ENCODE results near the gene TOP2B.

TOP2B gene

GRCh38 chr3:25664812-25665314 is at the start of gene TOP2B:
Gene TOP2B, minus strand, starts transcription at chr3:25664907. Its CDS starts 610 bp downstream, at chr3:25664297.
- DNase-seq, result peak; percentile 93
- H3K4me1 Mint-ChIP-seq, result peaks cover 49% of the 10 kb centered on the region
- peak within 1 kb of the TSS; percentile 95 for H3K4me3 Mint-ChIP-seq
- H3K27ac Mint-ChIP-seq, result peak within 1 kb of the TSS; percentile 95
- H3K27me3 Mint-ChIP-seq, result no peaks in the 10 kb centered on the region
- peaks cover 9% of the 10 kb centered on the region for H3K36me3 Mint-ChIP-seq (ENCODE audit: low read depth)
- peak; percentile 91 for ATAC-seq
- H3K9me3 Mint-ChIP-seq, result no peaks in the 10 kb centered on the region

- no peak overlapping the region for H3K4me3 Mint-ChIP-seq
- H3K36me3 Mint-ChIP-seq (ENCODE audit: low read depth), result peaks cover 2% of the 10 kb centered on the region
- no peaks in the 10 kb centered on the region for H3K4me1 Mint-ChIP-seq
- DNase-seq (no peak), ATAC-seq (no peak)
- no peaks in the 10 kb centered on the region for H3K27me3 Mint-ChIP-seq
- no peaks in the 10 kb centered on the region for H3K9me3 Mint-ChIP-seq
- H3K27ac Mint-ChIP-seq, result no peak overlapping the region
These were observed 48.8 kb upstream of the TOP2B start for GRCh38 chr3:25713341-25713985.

GRCh38 chr3:25711090-25711489 is 46.4 kb upstream of the TOP2B start:
- H3K36me3 Mint-ChIP-seq (ENCODE audit: low read depth), result no peaks in the 10 kb centered on the region
- no peak for DNase-seq
- H3K27ac Mint-ChIP-seq, result no peak overlapping the region
- no peaks in the 10 kb centered on the region for H3K4me1 Mint-ChIP-seq
- ATAC-seq, result no peak
- H3K9me3 Mint-ChIP-seq, result no peaks in the 10 kb centered on the region
- peaks cover 3% of the 10 kb centered on the region for H3K27me3 Mint-ChIP-seq
- H3K4me3 Mint-ChIP-seq, result no peak overlapping the region

- Mint-ChIP-seq H3K4me3 (no peak overlapping the region), H3K4me1 (no peaks in the 10 kb centered on the region), H3K27ac (no peak overlapping the region), H3K27me3 (peaks cover 5% of the 10 kb centered on the region), H3K9me3 (no peaks in the 10 kb centered on the region), H3K36me3 (ENCODE audit: low read depth) (no peaks in the 10 kb centered on the region)
- DNase-seq (no peak), ATAC-seq (no peak)
These were observed 43.3 kb upstream of the TOP2B start for GRCh38 chr3:25708036-25708435.

GRCh38 chr3:25707268-25707926 is 42.7 kb upstream of the TOP2B start:
- Mint-ChIP-seq H3K36me3 (ENCODE audit: low read depth) (no peaks in the 10 kb centered on the region), H3K4me1 (no peaks in the 10 kb centered on the region), H3K27me3 (peaks cover 5% of the 10 kb centered on the region), H3K4me3 (no peak overlapping the region), H3K27ac (no peak overlapping the region), H3K9me3 (no peaks in the 10 kb centered on the region)
- ATAC-seq, result no peak
- DNase-seq, result no peak

- ATAC-seq, result no peak
- no peaks in the 10 kb centered on the region for H3K36me3 Mint-ChIP-seq (ENCODE audit: low read depth)
These were observed 41.5 kb upstream of the TOP2B start for GRCh38 chr3:25706213-25706612.

GRCh38 chr3:25697553-25697952 is 32.8 kb upstream of the TOP2B start:
- H3K4me3 Mint-ChIP-seq, result no peak overlapping the region

More at GRCh38 chr3:25706213-25706612, 41.5 kb upstream of the TOP2B start:
- H3K4me1 Mint-ChIP-seq, result no peaks in the 10 kb centered on the region
- H3K27me3 Mint-ChIP-seq, result peaks cover 5% of the 10 kb centered on the region
- H3K9me3 Mint-ChIP-seq, result no peaks in the 10 kb centered on the region
- DNase-seq, result no peak
- no peak overlapping the region for H3K4me3 Mint-ChIP-seq
- no peak overlapping the region for H3K27ac Mint-ChIP-seq

GRCh38 chr3:25695731-25696420 is 31.2 kb upstream of the TOP2B start:
- DNase-seq (no peak), ATAC-seq (no peak)
- no peaks in the 10 kb centered on the region for H3K4me1 Mint-ChIP-seq
- H3K27ac Mint-ChIP-seq, result no peak overlapping the region
- no peak overlapping the region for H3K4me3 Mint-ChIP-seq
- no peaks in the 10 kb centered on the region for H3K36me3 Mint-ChIP-seq (ENCODE audit: low read depth)
- no peaks in the 10 kb centered on the region for H3K9me3 Mint-ChIP-seq
- H3K27me3 Mint-ChIP-seq, result no peaks in the 10 kb centered on the region

More at GRCh38 chr3:25697553-25697952, 32.8 kb upstream of the TOP2B start:
- H3K27me3 Mint-ChIP-seq, result no peaks in the 10 kb centered on the region
- no peak for DNase-seq
- H3K36me3 Mint-ChIP-seq (ENCODE audit: low read depth), result no peaks in the 10 kb centered on the region
- H3K4me1 Mint-ChIP-seq, result no peaks in the 10 kb centered on the region
- ATAC-seq, result no peak
- H3K9me3 Mint-ChIP-seq, result no peaks in the 10 kb centered on the region
- H3K27ac Mint-ChIP-seq, result no peak overlapping the region

GRCh38 chr3:25693238-25693637 is 28.5 kb upstream of the TOP2B start:
- Mint-ChIP-seq H3K27ac (no peak overlapping the region), H3K36me3 (ENCODE audit: low read depth) (no peaks in the 10 kb centered on the region), H3K9me3 (no peaks in the 10 kb centered on the region), H3K27me3 (peaks cover 1% of the 10 kb centered on the region), H3K4me1 (no peaks in the 10 kb centered on the region), H3K4me3 (no peak overlapping the region)
- DNase-seq (no peak), ATAC-seq (no peak)

- Mint-ChIP-seq H3K36me3 (ENCODE audit: low read depth) (no peaks in the 10 kb centered on the region), H3K9me3 (no peaks in the 10 kb centered on the region), H3K27ac (no peak overlapping the region), H3K27me3 (peaks cover 1% of the 10 kb centered on the region), H3K4me3 (no peak overlapping the region), H3K4me1 (no peaks in the 10 kb centered on the region)
- ATAC-seq (no peak), DNase-seq (no peak)
These were observed 27.6 kb upstream of the TOP2B start for GRCh38 chr3:25692341-25692740.

GRCh38 chr3:25690768-25691533 is 26.2 kb upstream of the TOP2B start:
- DNase-seq (no peak), ATAC-seq (no peak)
- H3K9me3 Mint-ChIP-seq, result no peaks in the 10 kb centered on the region
- H3K36me3 Mint-ChIP-seq (ENCODE audit: low read depth), result no peaks in the 10 kb centered on the region
- H3K4me1 Mint-ChIP-seq, result no peaks in the 10 kb centered on the region
- H3K27me3 Mint-ChIP-seq, result peaks cover 1% of the 10 kb centered on the region
- H3K4me3 Mint-ChIP-seq, result no peak overlapping the region
- H3K27ac Mint-ChIP-seq, result no peak overlapping the region

- ATAC-seq (no peak), DNase-seq (no peak)
- H3K36me3 Mint-ChIP-seq (ENCODE audit: low read depth), result no peaks in the 10 kb centered on the region
- peaks cover 1% of the 10 kb centered on the region for H3K27me3 Mint-ChIP-seq
- no peaks in the 10 kb centered on the region for H3K9me3 Mint-ChIP-seq
- no peak overlapping the region for H3K4me3 Mint-ChIP-seq
- H3K27ac Mint-ChIP-seq, result no peak overlapping the region
- H3K4me1 Mint-ChIP-seq, result no peaks in the 10 kb centered on the region
These were observed 24.5 kb upstream of the TOP2B start for GRCh38 chr3:25689226-25689625.

- ATAC-seq, result no peak
- no peak for DNase-seq
- Mint-ChIP-seq H3K4me1 (no peaks in the 10 kb centered on the region), H3K27ac (no peak overlapping the region), H3K9me3 (no peaks in the 10 kb centered on the region), H3K27me3 (peaks cover 1% of the 10 kb centered on the region), H3K4me3 (no peak overlapping the region), H3K36me3 (ENCODE audit: low read depth) (no peaks in the 10 kb centered on the region)
These were observed 23.0 kb upstream of the TOP2B start for GRCh38 chr3:25687742-25688141.

GRCh38 chr3:25686766-25687165 is 22.1 kb upstream of the TOP2B start:
- Mint-ChIP-seq H3K9me3 (no peaks in the 10 kb centered on the region), H3K4me3 (no peak overlapping the region), H3K36me3 (ENCODE audit: low read depth) (no peaks in the 10 kb centered on the region), H3K4me1 (no peaks in the 10 kb centered on the region), H3K27ac (no peak overlapping the region), H3K27me3 (peaks cover 1% of the 10 kb centered on the region)
- DNase-seq (no peak), ATAC-seq (no peak)

Data from activated naive CD8-positive, alpha-beta T cell treated with anti-CD3 and anti-CD28 coated beads, Interleukin-2, amount 50 U/mL, for 24 hours (primary cell).